Thyroid gland (tissue), 4 donors: ENCODE measurements around the gene DDX49. TPM values are rescaled to one million over a fixed set of nuclear protein-coding genes. Genes with fewer than 3 reads are reported as not detected.

Experiments used
- DNase-seq, 2 donors: peaks; one replicate each; pipeline ENCODE4 v3.0.0-alpha.2; 2019
- H3K27ac ChIP-seq, 3 donors: fragments of 200-600 bp; sonication (generic); 1 replicate in 2 of 3; 2 replicates in 1 of 3; pipeline ENCODE4 v1.5.1; 2016 to 2019; ENCODE audit warnings: mild to moderate bottlenecking in 1 of 3, moderate library complexity in 1 of 3
- H3K27me3 ChIP-seq: fragments of 200-600 bp; sonication (generic); one replicate; pipeline ENCODE4 v1.5.1; 2019
- H3K36me3 ChIP-seq, 2 donors: fragments of 200-600 bp; sonication (generic); one replicate each; pipeline ENCODE4 v1.5.1; 2016 to 2019
- H3K4me1 ChIP-seq, 2 donors: fragments of 200-600 bp; sonication (generic); one replicate each; pipeline ENCODE4 v1.5.1; 2017 to 2019
- H3K4me3 ChIP-seq, 3 donors: fragments of 200-600 bp; sonication (generic); replicated peaks in 1 of 3; 1 replicate in 2 of 3; 2 replicates in 1 of 3; pipeline ENCODE4 v1.5.1; 2016; ENCODE audit warnings: mild to moderate bottlenecking in 1 of 3
- H3K9me3 ChIP-seq: fragments of 200-600 bp; sonication (generic); one replicate; pipeline ENCODE4 v1.5.1; 2017
- POLR2A ChIP-seq, 2 donors: fragments of 450-650 bp; IDR thresholded peaks; one replicate each; pipeline ENCODE4 v1.6.1; 2017; ENCODE audit warnings: antibody characterized with exemption in 2 of 2, mild to moderate bottlenecking in 2 of 2, moderate library complexity in 1 of 2
- WGBS, 2 donors: methylation state at CpG; one replicate each; pipeline ENCODE4 v1.1.5; 2017; 5-methylcytosine and 5-hydroxymethylcytosine counted together
- intact Hi-C: fragments of 100-400 bp; cut with DNase I; formaldehyde crosslinking; loops from one replicate; pipeline ENCODE4 v1.15.1; 2023
- total RNA-seq, 4 donors: library from RNA; depleted of rRNA; stranded (reverse); fragments of >200 nt; gene quantifications; one replicate each; pipeline ENCODE4 v1.2.3, GENCODE V29; 2016
- TF ChIP-seq, protein P1 (sequence below), 6 experiments: fragments of 200-600 bp in 3 of 6; fragments of 450-650 bp in 3 of 6; sonication (generic) in 3 of 6; IDR thresholded peaks; one replicate each; pipeline ENCODE4 v1.5.1; 2016 to 2019; ENCODE audit warnings: antibody characterized with exemption in 6 of 6, mild to moderate bottlenecking in 2 of 6, inconsistent platforms in 1 of 6, moderate library complexity in 1 of 6

The DDX49 gene
- total RNA-seq, 4 donors from 2014 or later = 33.5 to 63.7 (median 46.0) TPM

DNA sequence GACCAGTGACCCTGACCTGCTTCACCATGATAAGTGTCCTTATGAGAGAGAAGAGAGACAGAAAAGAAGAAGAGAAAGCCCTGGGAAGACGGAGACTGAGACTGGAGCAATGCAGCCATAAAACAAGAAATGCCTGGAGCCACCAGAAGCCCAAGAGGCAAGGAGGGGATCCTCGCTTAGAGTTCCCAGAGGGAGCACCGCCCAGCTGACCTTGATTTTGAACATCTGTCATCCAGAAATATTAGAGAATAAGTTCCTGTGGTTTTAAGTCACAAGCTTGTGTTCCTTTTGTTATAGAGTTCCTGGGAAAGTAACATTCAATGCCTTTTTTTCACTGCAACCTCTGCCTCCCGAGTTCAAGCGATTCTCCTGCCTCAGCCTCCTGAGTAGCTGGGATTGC is 43.8 kb upstream of the DDX49 start:
- Histone ChIP-seq H3K9me3 (no peaks in the 10 kb centered on the region), H3K4me3 (no peak overlapping the region), H3K27ac (no peak overlapping the region), H3K36me3 (no peaks in the 10 kb centered on the region), H3K4me1 (no peaks in the 10 kb centered on the region), H3K27me3 (no peaks in the 10 kb centered on the region)
- 87 to 94% methylated on average over 5 of the region's 5 CpGs for WGBS, 2 donors
- DNase-seq = no peak
- intact Hi-C loops = no loop called here
- no peak for TF ChIP-seq POLR2A (IDR thresholded peaks at IDR 0.05)
- TF ChIP-seq, protein P1, sequence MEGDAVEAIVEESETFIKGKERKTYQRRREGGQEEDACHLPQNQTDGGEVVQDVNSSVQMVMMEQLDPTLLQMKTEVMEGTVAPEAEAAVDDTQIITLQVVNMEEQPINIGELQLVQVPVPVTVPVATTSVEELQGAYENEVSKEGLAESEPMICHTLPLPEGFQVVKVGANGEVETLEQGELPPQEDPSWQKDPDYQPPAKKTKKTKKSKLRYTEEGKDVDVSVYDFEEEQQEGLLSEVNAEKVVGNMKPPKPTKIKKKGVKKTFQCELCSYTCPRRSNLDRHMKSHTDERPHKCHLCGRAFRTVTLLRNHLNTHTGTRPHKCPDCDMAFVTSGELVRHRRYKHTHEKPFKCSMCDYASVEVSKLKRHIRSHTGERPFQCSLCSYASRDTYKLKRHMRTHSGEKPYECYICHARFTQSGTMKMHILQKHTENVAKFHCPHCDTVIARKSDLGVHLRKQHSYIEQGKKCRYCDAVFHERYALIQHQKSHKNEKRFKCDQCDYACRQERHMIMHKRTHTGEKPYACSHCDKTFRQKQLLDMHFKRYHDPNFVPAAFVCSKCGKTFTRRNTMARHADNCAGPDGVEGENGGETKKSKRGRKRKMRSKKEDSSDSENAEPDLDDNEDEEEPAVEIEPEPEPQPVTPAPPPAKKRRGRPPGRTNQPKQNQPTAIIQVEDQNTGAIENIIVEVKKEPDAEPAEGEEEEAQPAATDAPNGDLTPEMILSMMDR (IDR thresholded peaks at IDR 0.05) = no peak

DNA sequence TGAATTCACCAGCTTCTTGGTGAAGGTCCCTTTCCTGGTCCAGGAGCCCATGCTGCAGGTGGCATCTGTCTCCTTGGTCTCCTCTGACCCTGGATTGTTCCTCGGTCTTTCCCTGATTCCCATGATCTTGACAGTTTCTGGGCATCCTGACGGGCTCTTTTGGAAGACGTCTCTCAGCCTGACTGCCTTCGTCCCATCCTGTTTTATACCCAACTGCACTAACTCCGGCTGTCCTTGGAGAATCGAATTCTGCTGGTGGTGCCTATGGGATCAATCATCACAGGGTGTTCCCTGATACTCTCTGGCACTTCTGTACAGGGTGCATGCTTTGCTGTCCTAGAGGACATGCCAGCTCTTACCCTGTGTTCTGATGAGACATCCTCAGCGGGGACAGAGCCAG is 42.6 kb upstream of the DDX49 start:
- TF ChIP-seq, protein P1 (IDR thresholded peaks at IDR 0.05) = no peak
- no peak for TF ChIP-seq POLR2A (IDR thresholded peaks at IDR 0.05)
- H3K36me3 ChIP-seq = no peaks in the 10 kb centered on the region
- H3K9me3 ChIP-seq = no peaks in the 10 kb centered on the region
- WGBS, 2 donors = 96 to 99% methylated on average over 6 to 7 of the region's 7 CpGs
- intact Hi-C loops = no loop called here
- no peak for DNase-seq
- H3K4me1 ChIP-seq = no peaks in the 10 kb centered on the region
- H3K27ac ChIP-seq = no peak overlapping the region
- no peak overlapping the region for H3K4me3 ChIP-seq
- no peaks in the 10 kb centered on the region for H3K27me3 ChIP-seq

DNA sequence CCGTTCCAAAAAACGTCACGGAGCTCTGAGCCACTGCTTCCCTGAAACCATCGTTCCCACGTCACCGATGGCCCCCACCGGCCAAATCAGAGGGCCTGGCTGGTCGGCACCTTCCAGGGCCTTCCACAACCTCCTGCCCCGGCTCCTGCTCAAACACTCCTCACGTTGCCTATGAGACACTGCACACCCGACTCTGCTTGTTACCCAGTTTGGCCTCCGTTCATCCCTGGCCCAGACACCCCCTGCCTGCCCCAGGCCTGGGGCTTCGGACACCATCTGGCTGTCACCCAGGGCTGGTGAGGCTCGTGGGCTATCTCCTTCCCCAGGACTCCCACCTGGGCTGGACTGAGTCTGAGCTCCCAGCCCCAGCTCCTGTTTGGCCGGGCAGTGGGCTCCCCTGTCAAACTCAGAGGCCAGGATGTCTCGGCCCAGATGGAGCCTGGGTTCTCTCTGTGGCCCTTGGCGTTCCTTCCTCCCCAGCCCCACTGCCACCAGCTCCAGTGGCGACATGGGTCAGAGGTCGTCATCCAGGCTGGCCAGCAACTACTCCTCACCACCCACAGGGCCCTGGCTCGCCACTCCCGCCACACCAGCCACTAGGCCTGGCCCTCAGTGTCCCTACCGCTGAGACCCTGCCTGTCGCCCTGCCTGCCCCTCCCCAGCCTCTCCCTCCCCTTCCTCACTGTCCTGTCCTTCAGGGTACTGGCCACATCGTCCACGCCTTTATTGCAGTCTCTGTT is 41.3 kb upstream of the DDX49 start:
- DNase-seq = no peak
- 92 to 94% methylated on average over 23 to 25 of the region's 25 CpGs for WGBS, 2 donors
- H3K36me3 ChIP-seq = no peaks in the 10 kb centered on the region
- H3K4me3 ChIP-seq = no peak overlapping the region
- H3K4me1 ChIP-seq = no peaks in the 10 kb centered on the region
- no peaks in the 10 kb centered on the region for H3K9me3 ChIP-seq
- H3K27me3 ChIP-seq = no peaks in the 10 kb centered on the region
- H3K27ac ChIP-seq = no peak overlapping the region
- intact Hi-C loops = no loop called here
- TF ChIP-seq POLR2A (IDR thresholded peaks at IDR 0.05) = no peak
- TF ChIP-seq, protein P1 (IDR thresholded peaks at IDR 0.05) = no peak

DNA sequence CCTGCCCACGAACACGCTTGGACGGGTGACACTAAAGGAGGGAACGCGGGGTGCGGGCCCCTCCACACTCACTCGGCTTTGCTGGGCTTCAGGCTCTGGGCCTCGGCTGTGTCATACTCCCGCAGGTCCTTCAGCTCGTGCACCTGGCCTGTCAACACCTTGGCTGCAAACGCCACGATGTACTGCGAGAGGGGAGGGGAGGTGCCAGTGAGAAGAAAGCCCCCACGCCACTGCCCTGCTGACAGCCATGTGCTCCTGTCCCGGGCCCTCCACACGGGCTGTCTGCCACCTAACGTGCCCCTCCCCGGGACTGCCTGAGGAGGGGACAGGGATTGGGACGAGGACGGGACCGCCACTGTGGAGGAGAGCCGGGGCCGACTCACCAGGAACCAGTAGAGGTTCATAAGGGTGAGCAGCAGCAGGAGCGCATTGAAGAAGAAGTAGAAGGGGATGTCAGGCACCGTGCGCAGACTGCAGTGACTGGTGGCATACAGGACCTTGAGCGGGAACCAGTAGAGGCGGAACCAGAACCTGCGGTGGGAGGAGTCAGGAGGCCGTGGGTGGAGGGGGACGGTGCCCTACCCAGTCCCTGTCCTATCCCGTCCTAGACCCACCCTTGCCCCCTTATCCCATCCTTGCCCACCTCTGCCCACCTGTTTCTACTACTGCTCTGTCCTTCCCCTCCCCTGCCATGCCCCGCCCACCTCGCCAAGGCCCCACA is 40.5 kb upstream of the DDX49 start:
- no peaks in the 10 kb centered on the region for H3K27me3 ChIP-seq
- no peaks in the 10 kb centered on the region for H3K4me1 ChIP-seq
- intact Hi-C loops = no loop called here
- H3K4me3 ChIP-seq = no peak overlapping the region
- WGBS, 2 donors = 91 to 92% methylated on average over 27 to 30 of the region's 34 CpGs
- no peak for TF ChIP-seq POLR2A (IDR thresholded peaks at IDR 0.05)
- TF ChIP-seq, protein P1 (IDR thresholded peaks at IDR 0.05) = no peak
- no peak overlapping the region for H3K27ac ChIP-seq
- H3K9me3 ChIP-seq = no peaks in the 10 kb centered on the region
- no peaks in the 10 kb centered on the region for H3K36me3 ChIP-seq
- no peak for DNase-seq
